Esophagus (tissue), 2 donors: ENCODE results near the gene PPP2R5E. TPM values are rescaled to one million over a fixed set of nuclear protein-coding genes. Genes with fewer than 3 reads are reported as not detected.

Experiments used
- H3K27ac ChIP-seq, 2 donors: one replicate each; pipeline ENCODE4 v1.5.1; 2013; ENCODE audit warnings: low read depth in 2 of 2, mild to moderate bottlenecking in 2 of 2, inconsistent platforms in 1 of 2, low read length in 1 of 2, moderate library complexity in 1 of 2
- H3K27me3 ChIP-seq, 2 donors: one replicate each; pipeline ENCODE4 v1.6.1; 2013; ENCODE audit warnings: low read length in 2 of 2, control low read depth in 1 of 2, mild to moderate bottlenecking in 1 of 2; ENCODE audit not compliant: insufficient read depth in 2 of 2, control insufficient read depth in 1 of 2
- H3K36me3 ChIP-seq, 2 donors: one replicate each; pipeline ENCODE4 v1.6.1; 2013; ENCODE audit warnings: low read length in 1 of 2; ENCODE audit not compliant: control insufficient read depth in 2 of 2, insufficient read depth in 2 of 2
- H3K4me1 ChIP-seq, 2 donors: one replicate each; pipeline ENCODE4 v1.6.1; 2013; ENCODE audit warnings: low read length in 1 of 2; ENCODE audit not compliant: control insufficient read depth in 2 of 2, insufficient read depth in 2 of 2
- H3K4me3 ChIP-seq, 2 donors: one replicate each; pipeline ENCODE4 v1.5.1; 2013; ENCODE audit warnings: low read length in 2 of 2, mild to moderate bottlenecking in 2 of 2, low read depth in 1 of 2, moderate library complexity in 1 of 2
- H3K9me3 ChIP-seq, 2 donors: one replicate each; pipeline ENCODE4 v1.6.1; 2013; ENCODE audit warnings: mild to moderate bottlenecking in 2 of 2, low read depth in 1 of 2, low read length in 1 of 2, moderate library complexity in 1 of 2; ENCODE audit not compliant: control insufficient read depth in 2 of 2, insufficient read depth in 1 of 2
- WGBS, 2 donors: extraction: QIAGEN DNeasy Blood & Tissue Kit; methylation state at CpG; one replicate each; pipeline ENCODE4 v1.1.7; 2013; 5-methylcytosine and 5-hydroxymethylcytosine counted together
- polyA plus RNA-seq, 2 donors: library from polyadenylated mRNA; stranded (reverse); fragments of 200-250 nt; gene quantifications; one replicate each; pipeline ENCODE4 v1.2.3, GENCODE V29; 2013
- donor health status: healthy with polysubstance abuse.
- donor health status: Bipolar disorder and iron deficiency.

Gene PPP2R5E
- polyA plus RNA-seq, 2 donors = 10.9 to 13.0 TPM

DNA sequence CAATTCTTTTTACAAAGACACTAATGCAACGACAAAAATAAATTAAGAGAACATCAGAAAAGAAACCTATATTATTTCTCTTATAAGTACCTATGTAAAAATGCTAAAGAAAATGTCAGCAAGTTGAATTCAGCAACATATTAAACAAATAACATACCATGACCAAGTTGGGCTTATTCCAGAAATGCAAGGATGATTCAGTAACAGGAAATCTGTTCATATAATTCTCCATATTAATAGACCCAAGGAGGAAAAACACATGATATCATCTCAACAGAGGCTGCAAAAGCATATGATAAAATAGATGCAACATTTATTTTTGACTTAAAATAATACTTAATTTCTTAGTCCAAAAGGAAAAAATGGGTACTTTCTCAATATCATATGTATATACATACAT, 199.3 kb downstream of the PPP2R5E start:
- Histone ChIP-seq H3K27me3 (no peaks in the 10 kb centered on the region), H3K4me3 (no peak overlapping the region), H3K4me1 (no peaks in the 10 kb centered on the region), H3K36me3 (no peaks in the 10 kb centered on the region), H3K9me3 (no peaks in the 10 kb centered on the region), H3K27ac (no peak overlapping the region)
- WGBS, 2 donors = 79 to 81% methylated on average over 1 of the region's 1 CpG

DNA sequence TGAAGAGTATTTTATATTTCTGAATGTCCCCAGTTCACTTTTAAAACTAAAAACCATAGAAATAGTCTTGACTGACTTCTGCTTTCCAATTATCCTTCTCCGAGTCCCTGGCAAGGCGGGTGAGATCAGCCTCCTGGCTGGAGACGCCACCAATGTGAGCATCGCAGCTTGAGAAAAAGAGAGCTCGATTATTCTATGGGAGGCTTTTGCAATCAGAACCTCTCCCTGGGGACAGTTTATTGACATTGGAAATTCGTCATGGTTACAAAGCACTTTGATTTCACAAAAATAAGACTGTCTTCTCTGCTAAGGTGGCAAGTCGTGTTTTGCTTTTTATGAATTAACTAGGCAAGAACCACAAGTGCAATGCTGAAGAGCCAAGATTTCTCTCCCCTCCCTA, 200.8 kb downstream of the PPP2R5E start:
- Histone ChIP-seq H3K36me3 (no peaks in the 10 kb centered on the region), H3K9me3 (no peaks in the 10 kb centered on the region), H3K4me1 (no peaks in the 10 kb centered on the region), H3K4me3 (no peak overlapping the region), H3K27me3 (no peaks in the 10 kb centered on the region), H3K27ac (no peak overlapping the region)
- 57 to 65% methylated on average over 7 of the region's 7 CpGs for WGBS, 2 donors

DNA sequence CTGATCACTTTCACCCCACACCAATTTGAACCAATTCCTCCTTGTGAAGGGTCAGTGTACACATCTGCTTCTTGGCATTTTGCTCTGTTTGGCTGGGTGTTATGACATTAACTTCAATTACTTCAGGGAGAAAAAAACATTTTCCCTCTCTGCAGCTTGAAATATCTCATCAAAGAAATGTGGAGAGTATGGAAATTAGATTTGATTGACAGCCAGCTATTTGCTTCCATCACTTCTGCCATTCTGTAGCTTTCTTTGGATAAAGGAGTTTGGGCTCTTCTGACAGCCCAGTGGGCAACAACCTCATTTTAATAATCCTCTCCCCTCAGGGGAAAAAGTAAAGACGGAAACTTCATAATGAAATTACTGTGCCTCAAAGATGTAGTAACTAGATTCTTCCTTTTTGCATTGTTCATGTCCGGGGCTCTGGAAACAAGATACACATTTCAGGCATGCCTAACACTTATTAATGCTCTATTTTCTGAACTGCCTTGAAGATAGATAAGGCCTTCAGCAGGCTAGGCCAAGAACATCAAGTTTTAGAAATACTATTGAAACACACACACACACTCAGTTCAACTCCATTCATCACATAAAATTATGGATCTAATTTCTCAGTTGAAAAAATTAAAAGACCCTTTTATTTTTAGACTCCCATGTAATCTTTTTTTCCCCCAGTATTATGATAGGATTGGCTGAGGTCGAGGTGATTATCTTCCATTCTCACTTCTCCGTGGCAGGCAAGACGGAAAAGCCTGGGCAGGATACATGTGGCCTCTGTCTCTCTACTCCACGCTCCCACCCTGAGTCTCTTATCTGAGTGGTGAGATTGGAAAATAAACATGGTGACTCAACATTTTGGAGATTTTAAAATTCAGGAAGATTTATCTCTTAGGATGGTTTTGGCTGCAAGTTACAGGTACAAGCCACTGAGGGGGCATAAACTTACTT, 214.1 kb downstream of the PPP2R5E start:
- Histone ChIP-seq H3K27me3 (no peaks in the 10 kb centered on the region), H3K27ac (no peak overlapping the region), H3K36me3 (no peaks in the 10 kb centered on the region), H3K4me3 (no peak overlapping the region), H3K4me1 (no peaks in the 10 kb centered on the region), H3K9me3 (peaks cover 0 to 2% of the 10 kb centered on the region in 2 donors)
- 64 to 70% methylated on average over 6 of the region's 6 CpGs for WGBS, 2 donors

DNA sequence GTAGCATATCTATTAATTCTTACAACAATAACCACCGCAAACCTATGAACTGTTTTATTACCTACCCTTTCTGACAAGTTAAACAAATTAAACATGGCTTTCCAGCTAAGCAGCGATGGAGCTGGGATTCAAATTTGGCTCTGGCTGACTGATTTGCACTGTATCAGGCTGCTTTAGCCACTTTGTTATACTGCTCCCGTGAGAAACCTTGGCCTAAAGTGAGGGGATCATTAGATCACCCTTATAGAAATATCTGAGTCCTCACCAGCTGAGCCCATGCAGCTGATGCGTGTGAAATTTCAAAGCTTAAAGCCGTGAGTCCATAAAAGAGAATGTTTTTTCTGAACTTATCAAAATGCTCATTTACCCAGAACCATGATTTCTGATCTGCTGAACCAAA, 216.3 kb downstream of the PPP2R5E start:
- H3K36me3 ChIP-seq = no peaks in the 10 kb centered on the region
- WGBS, 2 donors = 87 to 89% methylated on average over 5 of the region's 5 CpGs

DNA sequence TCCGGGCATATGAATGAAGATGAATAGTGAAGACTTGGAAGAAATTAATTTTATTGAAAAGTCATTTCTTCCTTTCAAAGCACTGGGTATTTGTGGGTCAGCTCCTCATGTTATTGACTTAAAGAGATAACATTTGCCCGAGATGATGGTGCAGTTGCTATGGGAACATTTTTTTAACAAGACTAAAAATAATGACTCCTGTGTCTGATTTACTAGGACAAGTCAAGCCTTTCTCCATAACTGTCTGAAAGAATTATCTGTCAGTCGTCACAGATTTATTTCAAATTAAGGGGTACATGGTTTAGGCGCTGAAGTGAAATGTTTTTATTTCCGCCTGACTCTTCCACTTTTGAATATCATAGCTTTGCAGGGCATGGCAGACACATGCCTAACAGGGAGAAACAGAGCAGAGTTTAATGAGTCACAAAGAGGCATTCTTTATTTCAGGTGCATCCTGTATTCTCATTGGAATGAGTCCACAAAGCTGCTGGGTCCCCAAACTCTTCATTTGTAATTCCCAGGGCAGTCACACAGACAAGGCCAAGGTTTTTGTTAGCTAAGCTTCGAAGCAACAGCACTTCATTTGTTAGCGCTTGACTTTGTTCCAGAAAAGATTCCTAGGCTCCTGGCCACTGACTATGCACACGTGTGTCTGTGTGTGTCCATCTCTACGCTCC, 220.1 kb downstream of the PPP2R5E start:
- Histone ChIP-seq H3K4me1 (no peaks in the 10 kb centered on the region), H3K9me3 (no peaks in the 10 kb centered on the region), H3K27ac (no peak overlapping the region), H3K4me3 (no peak overlapping the region), H3K27me3 (no peaks in the 10 kb centered on the region), H3K36me3 (no peaks in the 10 kb centered on the region)
- 54 to 60% methylated on average over 9 of the region's 9 CpGs for WGBS, 2 donors

More for the DNA sequence above, 216.3 kb downstream of the PPP2R5E start:
- no peaks in the 10 kb centered on the region for H3K27me3 ChIP-seq
- no peaks in the 10 kb centered on the region for H3K9me3 ChIP-seq
- no peaks in the 10 kb centered on the region for H3K4me1 ChIP-seq
- no peak overlapping the region for H3K27ac ChIP-seq
- H3K4me3 ChIP-seq = no peak overlapping the region

DNA sequence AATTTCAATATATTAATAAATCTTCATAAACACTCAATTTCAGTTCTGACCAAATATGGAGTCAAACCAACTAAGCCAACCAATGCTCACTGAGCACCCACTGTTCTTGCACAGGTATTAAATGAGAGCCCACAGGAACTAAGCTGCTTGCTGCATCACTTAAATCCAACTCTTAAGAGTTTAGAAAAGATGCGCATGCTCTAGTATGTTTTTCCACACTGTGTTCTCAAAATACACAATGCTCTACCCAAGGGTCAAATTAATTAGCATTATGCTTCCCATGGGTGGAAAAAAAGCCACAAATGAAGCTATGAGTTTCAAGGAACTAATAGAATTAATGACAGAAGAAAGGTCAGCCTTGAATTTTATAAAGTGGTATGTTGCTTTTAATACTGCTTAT, 220.7 kb downstream of the PPP2R5E start:
- Histone ChIP-seq H3K27me3 (no peaks in the 10 kb centered on the region), H3K36me3 (no peaks in the 10 kb centered on the region), H3K9me3 (no peaks in the 10 kb centered on the region), H3K4me1 (no peaks in the 10 kb centered on the region), H3K27ac (no peak overlapping the region), H3K4me3 (no peak overlapping the region)
- WGBS, 2 donors = 88 to 97% methylated on average over 1 of the region's 1 CpG

Other genes with a start within 250 kb of the PPP2R5E start
- gene GPHB5, start 224.4 kb downstream of the PPP2R5E start, polyA plus RNA-seq = not detected
- gene WDR89, start 98.5 kb upstream of the PPP2R5E start, polyA plus RNA-seq = 1 to 10 TPM; 3.5 to 3.6 TPM
- 1 to 10 TPM; 2.5 to 4.5 TPM for gene SGPP1, start 184.7 kb upstream of the PPP2R5E start, polyA plus RNA-seq